NCI-H2196 (cell line): Measurements from ENCODE around the gene PRKCA.
A peak's percentile ranks its signal among the peaks of the same experiment; 100 is the strongest.

ENCODE experiments used
- DNase-seq: peaks from one replicate; lab custom pipeline; 2025; ENCODE audit not compliant: unreplicated experiment; lab: John Stamatoyannopoulos, UW

The PRKCA gene

GRCh38 chr17:66817750-66818149 is 515.3 kb downstream of the PRKCA start:
- no peak for DNase-seq

GRCh38 chr17:66819466-66819865 is 517.1 kb downstream of the PRKCA start:
- DNase-seq = no peak

GRCh38 chr17:66822009-66822408 is 519.6 kb downstream of the PRKCA start:
- DNase-seq = no peak

- no peak for DNase-seq
Observed at GRCh38 chr17:66826856-66827255, 524.4 kb downstream of the PRKCA start.

GRCh38 chr17:66829386-66829864 is 527.0 kb downstream of the PRKCA start:
- DNase-seq = no peak

GRCh38 chr17:66829883-66830282 is 527.5 kb downstream of the PRKCA start:
- no peak for DNase-seq

- DNase-seq = no peak
Observed at GRCh38 chr17:66830451-66830850, 528.0 kb downstream of the PRKCA start.

GRCh38 chr17:66831383-66832210 is 529.2 kb downstream of the PRKCA start:
- DNase-seq = no peak

GRCh38 chr17:66833201-66833600 is 530.8 kb downstream of the PRKCA start:
- DNase-seq = no peak

- no peak for DNase-seq
Observed at GRCh38 chr17:66834426-66834918, 532.1 kb downstream of the PRKCA start.

GRCh38 chr17:66834919-66835454 is 532.6 kb downstream of the PRKCA start, which contains the start of gene CACNG5:
TSS of gene CACNG5 (plus strand) at chr17:66835117. CDS start at chr17:66877333, 42,216 bp downstream.
- peak; percentile 63 for DNase-seq

- no peak for DNase-seq
Observed at GRCh38 chr17:66835476-66835875, 533.1 kb downstream of the PRKCA start.

GRCh38 chr17:66836063-66837005 is 533.9 kb downstream of the PRKCA start:
- DNase-seq = no peak

GRCh38 chr17:66837226-66837625 is 534.8 kb downstream of the PRKCA start:
- no peak for DNase-seq

GRCh38 chr17:66837885-66838665 is 535.7 kb downstream of the PRKCA start:
- DNase-seq = no peak

- no peak for DNase-seq
Observed at GRCh38 chr17:66839616-66840015, 537.2 kb downstream of the PRKCA start.

GRCh38 chr17:66840061-66840460 is 537.6 kb downstream of the PRKCA start:
- DNase-seq = no peak

GRCh38 chr17:66841328-66841727 is 538.9 kb downstream of the PRKCA start:
- DNase-seq = no peak

GRCh38 chr17:66841744-66842143 is 539.3 kb downstream of the PRKCA start:
- DNase-seq = no peak

- DNase-seq = no peak
Observed at GRCh38 chr17:66842505-66842904, 540.1 kb downstream of the PRKCA start.
